GM12874 (cell line): ENCODE results near the gene KIT.

Experiments
- TF ChIP-seq, protein P1 (sequence below): IDR thresholded peaks from 2 replicates; pipeline ENCODE4 v1.5.1; 2011; ENCODE audit warnings: low read depth, mild to moderate bottlenecking, control low read depth, low read length, moderate library complexity; ENCODE audit not compliant: insufficient read depth

KIT gene

GRCh38 chr4:54661686-54662085 is 3.9 kb downstream of the KIT start:
- TF ChIP-seq, protein P1, sequence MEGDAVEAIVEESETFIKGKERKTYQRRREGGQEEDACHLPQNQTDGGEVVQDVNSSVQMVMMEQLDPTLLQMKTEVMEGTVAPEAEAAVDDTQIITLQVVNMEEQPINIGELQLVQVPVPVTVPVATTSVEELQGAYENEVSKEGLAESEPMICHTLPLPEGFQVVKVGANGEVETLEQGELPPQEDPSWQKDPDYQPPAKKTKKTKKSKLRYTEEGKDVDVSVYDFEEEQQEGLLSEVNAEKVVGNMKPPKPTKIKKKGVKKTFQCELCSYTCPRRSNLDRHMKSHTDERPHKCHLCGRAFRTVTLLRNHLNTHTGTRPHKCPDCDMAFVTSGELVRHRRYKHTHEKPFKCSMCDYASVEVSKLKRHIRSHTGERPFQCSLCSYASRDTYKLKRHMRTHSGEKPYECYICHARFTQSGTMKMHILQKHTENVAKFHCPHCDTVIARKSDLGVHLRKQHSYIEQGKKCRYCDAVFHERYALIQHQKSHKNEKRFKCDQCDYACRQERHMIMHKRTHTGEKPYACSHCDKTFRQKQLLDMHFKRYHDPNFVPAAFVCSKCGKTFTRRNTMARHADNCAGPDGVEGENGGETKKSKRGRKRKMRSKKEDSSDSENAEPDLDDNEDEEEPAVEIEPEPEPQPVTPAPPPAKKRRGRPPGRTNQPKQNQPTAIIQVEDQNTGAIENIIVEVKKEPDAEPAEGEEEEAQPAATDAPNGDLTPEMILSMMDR, result no peak

GRCh38 chr4:54662123-54662522 is 4.4 kb downstream of the KIT start:
- TF ChIP-seq, protein P1, result no peak

GRCh38 chr4:54662901-54663585 is 5.3 kb downstream of the KIT start:
- TF ChIP-seq, protein P1, result no peak

GRCh38 chr4:54664400-54664799 is 6.6 kb downstream of the KIT start:
- TF ChIP-seq, protein P1, result no peak

- TF ChIP-seq, protein P1, result no peak
These were observed 10.4 kb downstream of the KIT start for GRCh38 chr4:54668014-54668611.

GRCh38 chr4:54669831-54670230 is 12.1 kb downstream of the KIT start:
- TF ChIP-seq, protein P1, result no peak

DNA sequence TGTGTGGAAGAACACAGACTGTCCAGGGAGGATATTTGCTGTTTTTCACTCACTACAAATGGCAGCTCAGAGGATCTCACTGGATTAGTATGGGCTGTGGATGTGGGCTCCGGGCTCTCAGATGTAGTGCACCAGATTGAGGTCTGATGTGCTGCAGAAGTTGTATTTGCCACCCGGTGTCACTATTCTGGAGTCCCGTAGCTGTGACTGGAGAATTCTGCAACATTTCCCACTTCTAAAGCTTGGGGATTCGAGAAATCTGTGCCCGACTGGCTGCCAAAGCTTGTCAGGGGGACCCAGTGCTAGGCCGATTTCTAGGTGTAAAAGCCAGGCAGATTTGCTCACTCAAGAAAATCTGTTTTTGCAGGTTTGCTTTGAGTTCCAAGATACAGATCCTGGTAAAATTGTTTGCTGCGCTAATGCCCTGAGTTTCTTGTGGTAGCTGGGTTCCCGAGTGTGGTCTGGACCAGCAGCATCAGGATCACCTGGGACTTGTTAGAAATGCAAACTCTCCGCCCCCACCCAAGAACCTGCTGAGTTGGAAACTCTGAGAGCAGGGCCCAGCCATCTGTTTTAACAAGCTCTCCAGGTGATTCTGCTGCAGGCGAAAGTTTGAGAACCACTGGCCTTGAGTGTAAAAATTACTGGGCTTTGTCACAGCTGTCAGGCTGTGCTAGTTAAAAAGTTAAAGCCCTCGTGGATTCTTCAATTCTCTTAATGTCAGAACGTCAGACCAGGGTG is 18.1 kb downstream of the KIT start:
- TF ChIP-seq, protein P1, result no peak
